ENCODE results near the gene BRF1.

The BRF1 gene

DNA sequence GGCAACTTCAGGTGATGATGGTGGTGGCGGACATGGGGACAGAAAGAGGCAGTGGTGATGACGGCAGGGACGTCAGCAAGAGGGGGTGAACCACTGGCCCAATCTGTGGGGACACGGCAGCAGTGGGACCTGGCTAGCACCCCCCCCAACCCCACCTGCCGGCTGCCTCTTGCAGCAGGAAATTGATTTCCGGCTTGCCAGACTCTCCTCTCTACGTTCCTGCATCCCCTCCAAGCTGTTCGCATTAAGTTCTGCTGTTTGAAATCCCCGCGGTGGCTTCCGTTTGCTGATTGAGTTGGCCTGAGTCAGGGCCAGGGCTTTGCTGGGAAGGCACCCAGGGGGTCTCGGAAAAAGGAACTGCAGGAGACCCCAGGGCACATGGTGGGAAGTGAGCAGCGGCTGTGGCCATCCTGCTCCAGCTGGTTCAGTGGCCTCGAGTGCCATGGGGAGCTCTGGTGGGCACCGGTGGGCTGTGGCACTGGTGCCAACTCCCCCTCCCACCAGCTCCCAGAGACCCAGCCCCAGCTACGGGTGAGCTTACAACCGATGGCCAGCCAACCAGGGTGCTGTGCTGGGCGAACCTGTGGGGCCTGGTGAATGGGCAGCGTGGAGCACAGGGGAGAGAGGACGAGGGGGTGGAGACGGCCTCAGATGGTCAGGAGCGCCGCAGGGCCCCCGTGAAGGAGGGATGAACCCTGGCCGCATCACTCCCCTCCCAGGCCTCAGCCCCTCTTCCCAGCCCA is 105.1 kb downstream of the BRF1 start:
- Histone ChIP-seq H3K9ac (ENCODE audit: insufficient read length, low read depth) (peak overlapping the region; percentile 72), H3K36me3 (ENCODE audit: insufficient read depth, insufficient read length, low read length) (no peaks in the 10 kb centered on the region), H3K4me1 (ENCODE audit: insufficient read depth, insufficient read length) (peaks cover 18% of the 10 kb centered on the region), H3K9me3 (ENCODE audit: insufficient read depth, low read length) (no peaks in the 10 kb centered on the region), H3K4me3 (ENCODE audit: insufficient read length, low read depth) (peak overlapping the region; percentile 0), H3K27me3 (ENCODE audit: insufficient read depth, insufficient read length) (peaks cover 57% of the 10 kb centered on the region)
- TF ChIP-seq SUZ12 (IDR thresholded peaks at IDR 0.05; ENCODE audit: extremely low read depth, insufficient read depth, insufficient read length): no peak
- no peak for TF ChIP-seq ZNF274 (IDR thresholded peaks at IDR 0.05; ENCODE audit: low read depth, low read length)
- no peak for TF ChIP-seq YY1 (IDR thresholded peaks at IDR 0.05; ENCODE audit: insufficient read depth, insufficient read length)
- no peak for DNase-seq (ENCODE audit: low read depth, low spot score)

DNA sequence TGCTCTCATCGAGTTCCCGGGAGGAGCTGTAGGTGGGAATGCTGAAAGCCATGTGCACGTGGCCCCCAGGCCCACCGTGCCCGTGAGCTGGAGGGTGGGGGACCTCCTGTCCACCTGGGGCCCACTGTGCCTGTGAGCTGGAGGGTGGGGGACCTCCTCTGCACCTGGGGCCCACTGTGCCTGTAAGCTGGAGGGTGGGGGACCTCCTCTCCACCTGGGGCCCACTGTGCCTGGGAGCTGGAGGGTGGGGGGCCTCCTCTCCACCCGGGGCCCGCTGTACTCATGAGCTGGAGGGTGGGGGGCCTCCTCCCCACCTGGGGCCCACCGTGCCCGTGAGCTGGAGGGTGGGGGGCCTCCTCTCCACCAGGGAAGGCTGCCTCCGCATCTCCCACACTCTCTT is 105.8 kb downstream of the BRF1 start:
- Histone ChIP-seq H3K4me1 (ENCODE audit: insufficient read depth, insufficient read length) (peaks cover 18% of the 10 kb centered on the region), H3K4me3 (ENCODE audit: insufficient read length, low read depth) (no peak overlapping the region), H3K36me3 (ENCODE audit: insufficient read depth, insufficient read length, low read length) (no peaks in the 10 kb centered on the region), H3K9me3 (ENCODE audit: insufficient read depth, low read length) (no peaks in the 10 kb centered on the region), H3K9ac (ENCODE audit: insufficient read length, low read depth) (no peak overlapping the region), H3K27me3 (ENCODE audit: insufficient read depth, insufficient read length) (peaks cover 57% of the 10 kb centered on the region)
- DNase-seq (ENCODE audit: low read depth, low spot score): no peak
- no peak for TF ChIP-seq SUZ12 (IDR thresholded peaks at IDR 0.05; ENCODE audit: extremely low read depth, insufficient read depth, insufficient read length)
- no peak for TF ChIP-seq YY1 (IDR thresholded peaks at IDR 0.05; ENCODE audit: insufficient read depth, insufficient read length)
- TF ChIP-seq ZNF274 (IDR thresholded peaks at IDR 0.05; ENCODE audit: low read depth, low read length): no peak

DNA sequence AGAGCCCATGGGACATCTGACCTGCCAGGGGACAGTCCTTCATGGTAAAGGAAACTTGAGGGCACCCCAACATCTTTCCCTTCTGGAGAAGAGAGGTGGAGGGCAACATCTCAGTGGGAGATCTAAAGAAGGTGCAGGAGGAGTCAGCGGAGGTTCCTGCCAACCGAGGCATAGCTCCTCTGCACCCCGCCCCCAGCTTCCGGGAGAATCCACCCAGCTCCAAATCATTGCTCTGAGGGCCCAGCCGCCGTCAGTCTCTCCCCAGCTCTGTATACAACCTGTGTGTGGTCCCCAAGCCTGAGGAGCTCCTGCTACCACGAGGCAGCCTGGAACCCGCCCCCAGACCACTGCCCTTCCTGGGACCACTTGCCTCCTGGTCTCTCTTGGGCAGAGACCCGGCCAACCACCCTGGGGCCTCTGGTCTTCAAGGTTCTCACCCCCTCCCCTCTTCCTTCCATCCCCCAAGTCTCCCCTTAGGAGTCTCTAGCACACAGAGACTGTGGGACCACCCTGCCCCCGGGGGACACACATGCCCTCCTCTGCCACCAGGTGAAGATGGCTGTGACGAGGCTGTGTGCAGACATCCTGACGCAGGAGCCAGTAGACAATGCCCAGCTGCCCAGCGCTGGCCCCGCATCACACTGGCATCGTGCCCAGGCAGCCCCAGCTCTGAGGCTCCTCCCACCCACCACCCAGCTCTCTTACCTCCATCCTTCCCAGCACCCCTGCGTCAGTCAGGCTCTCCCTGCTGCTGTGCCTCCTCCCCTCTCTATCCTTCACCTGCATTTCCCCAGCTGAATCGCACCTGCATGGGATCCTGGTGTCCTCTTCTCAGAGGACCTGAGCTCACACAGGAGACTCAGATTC is 106.7 kb downstream of the BRF1 start:
- Histone ChIP-seq H3K27me3 (ENCODE audit: insufficient read depth, insufficient read length) (peaks cover 52% of the 10 kb centered on the region), H3K36me3 (ENCODE audit: insufficient read depth, insufficient read length, low read length) (no peaks in the 10 kb centered on the region), H3K9ac (ENCODE audit: insufficient read length, low read depth) (no peak overlapping the region), H3K9me3 (ENCODE audit: insufficient read depth, low read length) (no peaks in the 10 kb centered on the region), H3K4me1 (ENCODE audit: insufficient read depth, insufficient read length) (peaks cover 18% of the 10 kb centered on the region), H3K4me3 (ENCODE audit: insufficient read length, low read depth) (no peak overlapping the region)
- TF ChIP-seq YY1 (IDR thresholded peaks at IDR 0.05; ENCODE audit: insufficient read depth, insufficient read length) (no peak), ZNF274 (IDR thresholded peaks at IDR 0.05; ENCODE audit: low read depth, low read length) (no peak), SUZ12 (IDR thresholded peaks at IDR 0.05; ENCODE audit: extremely low read depth, insufficient read depth, insufficient read length) (no peak)
- DNase-seq (ENCODE audit: low read depth, low spot score): no peak

DNA sequence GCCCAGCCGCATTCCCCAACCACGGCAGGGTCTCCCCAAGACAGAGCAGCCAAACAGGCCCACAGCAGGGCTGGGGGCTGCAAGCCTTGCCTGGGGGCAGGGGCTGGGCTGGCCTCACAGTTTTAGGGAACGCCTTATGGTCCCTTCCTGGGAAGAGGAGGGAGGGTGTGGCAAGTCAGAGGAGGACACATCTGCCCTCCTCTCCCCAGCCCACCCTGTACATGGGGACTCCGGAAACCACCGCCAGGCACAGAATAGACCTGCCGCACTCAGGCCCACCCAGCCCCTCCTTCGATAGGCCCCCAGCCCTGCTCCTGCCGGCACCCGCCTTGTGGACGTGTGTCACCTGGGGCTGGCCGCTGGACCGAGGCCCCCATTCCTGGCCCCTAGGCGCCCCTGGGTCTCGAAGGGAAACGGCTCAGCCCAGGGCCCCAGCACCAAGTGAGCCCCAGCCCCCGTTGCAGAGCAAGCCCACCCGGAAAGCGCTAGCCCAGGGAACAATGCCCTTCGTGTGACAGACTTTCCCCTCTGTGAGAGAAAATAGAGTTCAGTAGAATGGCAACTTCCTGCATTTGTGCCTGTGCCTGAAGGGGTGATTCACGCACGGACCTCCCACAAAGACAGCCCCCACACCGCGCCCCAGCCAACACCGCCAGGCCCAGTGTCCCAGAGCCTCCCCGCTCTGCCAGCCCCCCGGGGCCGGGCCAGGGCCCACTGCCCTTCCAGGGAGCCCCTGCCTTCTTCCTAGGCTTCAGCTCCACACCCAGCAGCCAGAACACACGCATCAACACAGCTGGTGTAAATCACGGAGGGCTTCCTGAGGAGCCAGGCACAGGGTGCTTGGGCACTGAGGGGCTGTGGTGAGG is 107.7 kb downstream of the BRF1 start:
- H3K9me3 ChIP-seq (ENCODE audit: insufficient read depth, low read length): peaks cover 6% of the 10 kb centered on the region; the same call in 1 of the 2 replicates
- no peak overlapping the region for H3K4me3 ChIP-seq (ENCODE audit: insufficient read length, low read depth)
- no peak overlapping the region for H3K9ac ChIP-seq (ENCODE audit: insufficient read length, low read depth)
- H3K27me3 ChIP-seq (ENCODE audit: insufficient read depth, insufficient read length): peaks cover 41% of the 10 kb centered on the region
- TF ChIP-seq ZNF274 (IDR thresholded peaks at IDR 0.05; ENCODE audit: low read depth, low read length): no peak
- no peak for TF ChIP-seq SUZ12 (IDR thresholded peaks at IDR 0.05; ENCODE audit: extremely low read depth, insufficient read depth, insufficient read length)
- no peak for TF ChIP-seq YY1 (IDR thresholded peaks at IDR 0.05; ENCODE audit: insufficient read depth, insufficient read length)
- H3K36me3 ChIP-seq (ENCODE audit: insufficient read depth, insufficient read length, low read length): no peaks in the 10 kb centered on the region
- peaks cover 18% of the 10 kb centered on the region for H3K4me1 ChIP-seq (ENCODE audit: insufficient read depth, insufficient read length)
- DNase-seq (ENCODE audit: low read depth, low spot score): no peak

DNA sequence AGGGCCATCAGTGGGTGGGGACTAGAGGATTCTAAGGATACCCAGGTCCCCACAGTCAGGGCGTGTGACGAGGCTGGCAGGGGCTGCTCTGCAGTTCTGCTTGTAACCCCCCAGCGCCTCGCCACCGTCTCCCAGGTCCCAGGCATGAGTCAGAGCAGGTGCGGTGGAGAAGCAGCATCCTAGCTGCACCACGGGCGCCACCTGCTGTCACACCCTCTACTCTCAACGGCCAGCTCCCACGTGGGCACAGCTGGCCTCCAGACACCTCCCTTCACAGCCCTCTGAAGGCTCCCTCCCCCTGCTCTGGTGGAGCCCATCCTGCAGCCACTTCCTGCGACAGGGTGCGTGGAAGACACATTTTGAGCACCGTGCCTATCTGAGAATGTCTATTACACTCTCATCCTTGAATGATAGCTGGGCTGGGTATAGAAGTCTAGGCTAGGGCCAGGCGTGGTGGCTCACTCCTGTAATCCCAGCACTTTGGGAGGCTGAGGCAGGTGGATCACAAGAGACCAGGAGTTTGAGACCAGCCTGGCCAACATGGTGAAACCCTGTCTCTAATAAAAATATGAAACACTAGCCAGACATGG is 112.8 kb downstream of the BRF1 start:
- no peak overlapping the region for H3K9ac ChIP-seq (ENCODE audit: insufficient read length, low read depth)
- no peaks in the 10 kb centered on the region for H3K4me1 ChIP-seq (ENCODE audit: insufficient read depth, insufficient read length)
- H3K4me3 ChIP-seq (ENCODE audit: insufficient read length, low read depth): no peak overlapping the region
- H3K9me3 ChIP-seq (ENCODE audit: insufficient read depth, low read length): peaks cover 10% of the 10 kb centered on the region; the same call in 1 of the 2 replicates
- TF ChIP-seq SUZ12 (IDR thresholded peaks at IDR 0.05; ENCODE audit: extremely low read depth, insufficient read depth, insufficient read length): no peak
- TF ChIP-seq YY1 (IDR thresholded peaks at IDR 0.05; ENCODE audit: insufficient read depth, insufficient read length): no peak
- no peak for TF ChIP-seq ZNF274 (IDR thresholded peaks at IDR 0.05; ENCODE audit: low read depth, low read length)
- no peaks in the 10 kb centered on the region for H3K36me3 ChIP-seq (ENCODE audit: insufficient read depth, insufficient read length, low read length)
- H3K27me3 ChIP-seq (ENCODE audit: insufficient read depth, insufficient read length): peaks cover 6% of the 10 kb centered on the region
- no peak for DNase-seq (ENCODE audit: low read depth, low spot score)

GRCh38 chr14:105187116-105187515 is 113.7 kb downstream of the BRF1 start:
- Histone ChIP-seq H3K9me3 (ENCODE audit: insufficient read depth, low read length) (peaks cover 10% of the 10 kb centered on the region; the same call in 1 of the 2 replicates), H3K27me3 (ENCODE audit: insufficient read depth, insufficient read length) (peaks cover 12% of the 10 kb centered on the region), H3K36me3 (ENCODE audit: insufficient read depth, insufficient read length, low read length) (no peaks in the 10 kb centered on the region), H3K9ac (ENCODE audit: insufficient read length, low read depth) (no peak overlapping the region), H3K4me3 (ENCODE audit: insufficient read length, low read depth) (no peak overlapping the region), H3K4me1 (ENCODE audit: insufficient read depth, insufficient read length) (no peaks in the 10 kb centered on the region)
- DNase-seq (ENCODE audit: low read depth, low spot score): no peak
- TF ChIP-seq YY1 (IDR thresholded peaks at IDR 0.05; ENCODE audit: insufficient read depth, insufficient read length): no peak
- no peak for TF ChIP-seq SUZ12 (IDR thresholded peaks at IDR 0.05; ENCODE audit: extremely low read depth, insufficient read depth, insufficient read length)
- no peak for TF ChIP-seq ZNF274 (IDR thresholded peaks at IDR 0.05; ENCODE audit: low read depth, low read length)

Measured in NT2/D1 (cell line).